Sigmoid colon (tissue), 7 donors: ENCODE measurements around the gene MAP1S. TPM values are rescaled to one million over a fixed set of nuclear protein-coding genes. Genes with fewer than 3 reads are reported as not detected.
A peak's percentile ranks its signal among the peaks of the same experiment; 100 is the strongest.

Experiments used
- DNase-seq: peaks from one replicate; pipeline ENCODE4 v3.0.0-alpha.2; 2019
- H3K27ac ChIP-seq, 4 donors: fragments of 200-600 bp; sonication (generic); one replicate each; pipeline ENCODE4 v1.5.1; 2016 to 2019; ENCODE audit warnings: mild to moderate bottlenecking in 1 of 4
- H3K27me3 ChIP-seq, 3 donors: fragments of 200-600 bp; sonication (generic); one replicate each; pipeline ENCODE4 v1.5.1; 2019; ENCODE audit warnings: mild to moderate bottlenecking in 1 of 3
- H3K36me3 ChIP-seq, 4 donors: fragments of 200-600 bp; sonication (generic); one replicate each; pipeline ENCODE4 v1.5.1; 2016 to 2019
- H3K4me1 ChIP-seq, 4 donors: fragments of 200-600 bp; sonication (generic); one replicate each; pipeline ENCODE4 v1.5.1; 2017 to 2019
- H3K4me3 ChIP-seq, 4 donors: fragments of 200-600 bp; sonication (generic); one replicate each; pipeline ENCODE4 v1.5.1; 2017 to 2019; ENCODE audit warnings: mild to moderate bottlenecking in 2 of 4, moderate library complexity in 1 of 4
- H3K9me3 ChIP-seq, 4 donors: fragments of 200-600 bp in 3 of 4; sonication (generic) in 3 of 4; one replicate each; pipeline versions ENCODE4 v1.5.1 to v1.6.1; 2013 to 2019
- CTCF ChIP-seq, 4 experiments: fragments of 450-650 bp in 3 of 4; fragments of 200-600 bp in 1 of 4; IDR thresholded peaks; one replicate each; pipeline ENCODE4 v1.5.1; 2016 to 2019; ENCODE audit warnings: antibody characterized with exemption in 4 of 4, mild to moderate bottlenecking in 3 of 4, moderate library complexity in 2 of 4
- EP300 ChIP-seq, 4 donors: sonication (generic); formaldehyde crosslinking; IDR thresholded peaks; one replicate each; pipeline ENCODE4 v1.6.1; 2017; ENCODE audit warnings: antibody characterized with exemption in 4 of 4
- POLR2A ChIP-seq, 2 donors: fragments of 450-650 bp; IDR thresholded peaks; one replicate each; pipeline ENCODE4 v1.6.1; 2016; ENCODE audit warnings: antibody characterized with exemption in 2 of 2, mild to moderate bottlenecking in 2 of 2, moderate library complexity in 2 of 2
- POLR2AphosphoS5 ChIP-seq, 4 donors: sonication (generic); formaldehyde crosslinking; IDR thresholded peaks; one replicate each; pipeline ENCODE4 v1.6.1; 2017; ENCODE audit warnings: antibody characterized with exemption in 4 of 4
- WGBS, 2 donors: extraction: QIAGEN DNeasy Blood & Tissue Kit; methylation state at CpG; one replicate each; pipeline ENCODE4 v1.1.7; 2013; 5-methylcytosine and 5-hydroxymethylcytosine counted together
- intact Hi-C: fragments of 100-400 bp; cut with DNase I; formaldehyde crosslinking; loops from one replicate; pipeline ENCODE4 v1.15.1; 2023
- polyA plus RNA-seq, 3 donors: library from polyadenylated mRNA; stranded (reverse); fragments of 200-250 nt; gene quantifications; one replicate each; pipeline ENCODE4 v1.2.3, GENCODE V29; 2013
- total RNA-seq, 4 donors: library from RNA; depleted of rRNA; stranded (reverse); fragments of >200 nt; gene quantifications; one replicate each; pipeline ENCODE4 v1.1.0, GENCODE V29; 2016
- donor health status: healthy with polysubstance abuse.
- donor health status: Bipolar disorder and iron deficiency.
- donor health status: healthy.

The MAP1S gene
- total and polyA plus RNA-seq, 7 donors: 13.3 to 35.8 (median 15.7) TPM

DNA sequence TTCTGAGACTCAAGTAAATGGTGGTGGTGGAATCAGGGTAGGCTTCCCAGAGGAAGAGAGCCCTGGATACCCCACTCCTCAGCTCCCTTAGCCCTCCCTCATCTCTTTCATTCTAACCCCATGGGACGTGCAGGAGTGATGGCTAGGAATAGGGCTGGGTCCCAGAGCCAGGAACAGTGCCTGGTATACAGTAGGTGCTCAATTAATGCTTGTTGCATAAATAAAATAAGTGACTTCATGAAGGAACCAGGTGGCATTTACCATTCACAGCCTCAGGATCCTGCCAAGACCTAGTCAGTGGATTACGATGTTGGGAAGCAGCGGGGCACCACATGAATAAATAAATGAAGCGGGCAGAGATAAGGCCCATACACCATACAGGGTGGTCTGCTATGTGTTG, 35.0 kb upstream of the MAP1S start:
- 55 to 77% methylated on average over 4 of the region's 4 CpGs for WGBS, 2 donors
- no peaks in the 10 kb centered on the region for H3K36me3 ChIP-seq
- H3K4me1 ChIP-seq: peaks cover 0 to 32% (median 21%) of the 10 kb centered on the region in 4 donors
- intact Hi-C loops: no loop called here
- H3K27ac ChIP-seq: no peak overlapping the region
- H3K27me3 ChIP-seq: peaks cover 40 to 100% (median 70%) of the 10 kb centered on the region in 3 donors
- H3K9me3 ChIP-seq: no peaks in the 10 kb centered on the region
- no peak for DNase-seq
- TF ChIP-seq CTCF (IDR thresholded peaks at IDR 0.05) (no peak), POLR2AphosphoS5 (IDR thresholded peaks at IDR 0.05) (no peak), POLR2A (IDR thresholded peaks at IDR 0.05) (no peak), EP300 (IDR thresholded peaks at IDR 0.05) (no peak)
- no peak overlapping the region for H3K4me3 ChIP-seq

DNA sequence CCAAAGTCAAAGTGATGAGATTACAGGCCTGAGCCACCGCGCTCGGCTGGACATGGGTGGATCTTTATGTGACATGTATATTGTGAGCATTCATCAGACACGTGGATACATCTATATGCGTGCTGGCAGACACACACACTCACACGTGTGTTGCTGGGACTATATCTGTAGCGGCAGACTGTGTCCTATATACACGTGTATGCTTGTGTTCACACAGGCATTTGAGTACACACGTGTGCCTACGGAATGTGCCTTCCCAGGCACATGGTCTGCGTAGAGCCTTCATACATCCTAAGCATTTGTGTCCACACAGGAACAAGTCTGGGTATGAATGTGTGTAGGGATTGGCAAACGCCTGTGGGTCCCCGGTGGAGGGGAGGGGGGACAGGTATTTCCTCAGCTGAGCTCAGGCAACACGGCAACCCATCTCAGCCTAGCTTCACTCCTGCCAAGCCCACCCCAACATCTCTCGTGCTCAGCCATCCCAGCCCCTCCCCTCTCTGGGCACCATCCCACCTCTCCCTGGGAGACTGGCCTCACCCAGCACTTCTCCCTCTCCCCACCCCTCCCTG, 33.7 kb upstream of the MAP1S start:
- no peaks in the 10 kb centered on the region for H3K9me3 ChIP-seq
- H3K36me3 ChIP-seq: no peaks in the 10 kb centered on the region
- TF ChIP-seq CTCF (IDR thresholded peaks at IDR 0.05): no peak
- TF ChIP-seq EP300 (IDR thresholded peaks at IDR 0.05): no peak
- no peak for TF ChIP-seq POLR2A (IDR thresholded peaks at IDR 0.05)
- no peak for TF ChIP-seq POLR2AphosphoS5 (IDR thresholded peaks at IDR 0.05)
- no peak overlapping the region for H3K4me3 ChIP-seq
- peaks cover 33 to 100% (median 70%) of the 10 kb centered on the region in 3 donors for H3K27me3 ChIP-seq
- DNase-seq: no peak
- peaks cover 0 to 24% (median 18%) of the 10 kb centered on the region in 4 donors for H3K4me1 ChIP-seq
- H3K27ac ChIP-seq: no peak overlapping the region
- WGBS, 2 donors: 59% methylated on average over 14 to 15 of the region's 15 CpGs
- intact Hi-C loops: no loop called here

GRCh38 chr19:17686023-17686521, 33.2 kb upstream of the MAP1S start:
- no peak for DNase-seq
- Histone ChIP-seq H3K36me3 (no peaks in the 10 kb centered on the region), H3K9me3 (no peaks in the 10 kb centered on the region), H3K4me1 (peaks cover 0 to 24% (median 18%) of the 10 kb centered on the region in 4 donors), H3K27ac (no peak overlapping the region), H3K4me3 (no peak overlapping the region), H3K27me3 (peaks cover 33 to 100% (median 74%) of the 10 kb centered on the region in 3 donors)
- no peak for TF ChIP-seq POLR2A (IDR thresholded peaks at IDR 0.05)
- TF ChIP-seq EP300 (IDR thresholded peaks at IDR 0.05): no peak
- TF ChIP-seq POLR2AphosphoS5 (IDR thresholded peaks at IDR 0.05): no peak
- TF ChIP-seq CTCF (IDR thresholded peaks at IDR 0.05): no peak
- intact Hi-C loops: no loop called here
- WGBS, 2 donors: 3 to 5% methylated on average over 12 of the region's 12 CpGs

GRCh38 chr19:17686592-17687024, 32.7 kb upstream of the MAP1S start:
- peaks cover 32 to 94% (median 74%) of the 10 kb centered on the region in 3 donors for H3K27me3 ChIP-seq
- H3K4me1 ChIP-seq: peaks cover 0 to 24% (median 18%) of the 10 kb centered on the region in 4 donors
- H3K9me3 ChIP-seq: no peaks in the 10 kb centered on the region
- 0 to 1% methylated on average over 27 to 28 of the region's 28 CpGs for WGBS, 2 donors
- TF ChIP-seq POLR2AphosphoS5 (IDR thresholded peaks at IDR 0.05): no peak
- TF ChIP-seq CTCF (IDR thresholded peaks at IDR 0.05): no peak
- no peak for DNase-seq
- H3K4me3 ChIP-seq: peak overlapping the region in 2 of 4 donors; percentile 7 to 10
- no peak overlapping the region for H3K27ac ChIP-seq
- intact Hi-C loops: no loop called here
- H3K36me3 ChIP-seq: no peaks in the 10 kb centered on the region
